ENCODE results near the gene RTN1. TPM values are rescaled to one million over a fixed set of nuclear protein-coding genes. Genes with fewer than 3 reads are reported as not detected.
A peak's percentile ranks its signal among the peaks of the same experiment; 100 is the strongest.

The RTN1 gene
- total and polyA plus RNA-seq, 10 of the 15 experiments (the other 5 are each of a cell fraction or from before 2014, with no cell fraction given), result 0.03 to 0.55 (median 0.13) TPM; not detected in 4

DNA sequence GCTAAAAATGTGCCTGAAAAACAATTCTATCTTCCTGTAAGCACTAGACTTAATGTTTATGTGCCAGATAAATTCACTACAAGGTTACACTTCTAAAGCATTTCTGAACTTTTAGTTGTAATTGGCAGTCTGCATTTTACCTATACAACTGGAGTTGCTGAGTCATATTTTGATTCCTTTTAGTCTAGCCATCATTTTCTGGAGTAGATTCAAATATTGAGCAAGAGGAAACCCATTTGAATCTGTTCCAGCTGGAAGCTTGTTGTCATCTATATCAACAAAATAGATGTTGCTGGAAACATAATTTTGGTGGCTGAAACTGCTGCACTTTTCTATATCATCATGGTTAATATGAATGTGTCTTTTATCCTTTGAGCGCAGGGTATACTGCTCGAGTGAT, 171.8 kb downstream of the RTN1 start (continued):
- no peak for TF ChIP-seq EGR1 (IDR thresholded peaks at IDR 0.05; ENCODE audit: borderline replicate concordance in 1 of 2, low read depth in 2 of 2, low read length in 2 of 2)
- TF ChIP-seq, protein P1, sequence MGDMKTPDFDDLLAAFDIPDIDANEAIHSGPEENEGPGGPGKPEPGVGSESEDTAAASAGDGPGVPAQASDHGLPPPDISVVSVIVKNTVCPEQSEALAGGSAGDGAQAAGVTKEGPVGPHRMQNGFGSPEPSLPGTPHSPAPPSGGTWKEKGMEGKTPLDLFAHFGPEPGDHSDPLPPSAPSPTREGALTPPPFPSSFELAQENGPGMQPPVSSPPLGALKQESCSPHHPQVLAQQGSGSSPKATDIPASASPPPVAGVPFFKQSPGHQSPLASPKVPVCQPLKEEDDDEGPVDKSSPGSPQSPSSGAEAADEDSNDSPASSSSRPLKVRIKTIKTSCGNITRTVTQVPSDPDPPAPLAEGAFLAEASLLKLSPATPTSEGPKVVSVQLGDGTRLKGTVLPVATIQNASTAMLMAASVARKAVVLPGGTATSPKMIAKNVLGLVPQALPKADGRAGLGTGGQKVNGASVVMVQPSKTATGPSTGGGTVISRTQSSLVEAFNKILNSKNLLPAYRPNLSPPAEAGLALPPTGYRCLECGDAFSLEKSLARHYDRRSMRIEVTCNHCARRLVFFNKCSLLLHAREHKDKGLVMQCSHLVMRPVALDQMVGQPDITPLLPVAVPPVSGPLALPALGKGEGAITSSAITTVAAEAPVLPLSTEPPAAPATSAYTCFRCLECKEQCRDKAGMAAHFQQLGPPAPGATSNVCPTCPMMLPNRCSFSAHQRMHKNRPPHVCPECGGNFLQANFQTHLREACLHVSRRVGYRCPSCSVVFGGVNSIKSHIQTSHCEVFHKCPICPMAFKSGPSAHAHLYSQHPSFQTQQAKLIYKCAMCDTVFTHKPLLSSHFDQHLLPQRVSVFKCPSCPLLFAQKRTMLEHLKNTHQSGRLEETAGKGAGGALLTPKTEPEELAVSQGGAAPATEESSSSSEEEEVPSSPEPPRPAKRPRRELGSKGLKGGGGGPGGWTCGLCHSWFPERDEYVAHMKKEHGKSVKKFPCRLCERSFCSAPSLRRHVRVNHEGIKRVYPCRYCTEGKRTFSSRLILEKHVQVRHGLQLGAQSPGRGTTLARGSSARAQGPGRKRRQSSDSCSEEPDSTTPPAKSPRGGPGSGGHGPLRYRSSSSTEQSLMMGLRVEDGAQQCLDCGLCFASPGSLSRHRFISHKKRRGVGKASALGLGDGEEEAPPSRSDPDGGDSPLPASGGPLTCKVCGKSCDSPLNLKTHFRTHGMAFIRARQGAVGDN (IDR thresholded peaks at IDR 0.05), result no peak
- TF ChIP-seq IRF5 (IDR thresholded peaks at IDR 0.05; ENCODE audit: borderline replicate concordance), result no peak

GRCh38 chr14:59695198-59695597, 175.4 kb downstream of the RTN1 start:
- H3K9me3 ChIP-seq (replicated peaks; ENCODE audit: control insufficient read depth, insufficient read depth, low read length), result no peaks in the 10 kb centered on the region
- H3K4me1 ChIP-seq (ENCODE audit: control insufficient read depth, insufficient read depth, low read length), result no peaks in the 10 kb centered on the region
- H3K79me2 ChIP-seq (ENCODE audit: control insufficient read depth, insufficient read depth, low read length), result no peaks in the 10 kb centered on the region
- H3K27ac ChIP-seq (ENCODE audit: control insufficient read depth, insufficient read depth), result no peak overlapping the region
- H3K27me3 ChIP-seq (replicated peaks in 1 of 2; ENCODE audit: control insufficient read depth in 2 of 2, insufficient read depth in 2 of 2, low read length in 1 of 2), result no peaks in the 10 kb centered on the region
- H3K9ac ChIP-seq (ENCODE audit: control insufficient read depth, insufficient read depth, low read length), result no peak overlapping the region
- WGBS (ENCODE audit: insufficient coverage, insufficient replicate concordance, low lambda C conversion rate, missing lambda C conversion rate), result 1% methylated on average over 5 of the region's 5 CpGs
- CTCF ChIA-PET, result interaction anchor here (1.5 kb wide), 1 partner anchor 63 kb away, joined by 4 read pairs; no protein-coding TSS in a partner anchor
- SMC1A ChIA-PET (ENCODE audit: uncharacterized antibody, unreplicated experiment), result interaction anchor here (1.6 kb wide), 1 partner anchor 9 kb away, joined by 6 read pairs; no protein-coding TSS in a partner anchor
- DNase-seq (ENCODE audit: low read depth, low spot score) (no peak), ATAC-seq (no peak), FAIRE-seq (peak; percentile 7)
- H4K20me1 ChIP-seq (ENCODE audit: control insufficient read depth, insufficient read depth), result no peaks in the 10 kb centered on the region
- no peak overlapping the region for H3K4me2 ChIP-seq (ENCODE audit: control insufficient read depth, insufficient read depth)
- POLR2A ChIA-PET, result interaction anchor here (1.0 kb wide), 1 partner anchor 9 kb away, joined by 5 read pairs; no protein-coding TSS in a partner anchor
- no peak overlapping the region for H2AFZ ChIP-seq (ENCODE audit: control insufficient read depth, low read depth, low read length)
- no TSS peak for BruUV-seq (replicated peaks)
- RAD21 ChIA-PET (ENCODE audit: unreplicated experiment), result no interaction called here
- H3K4me3 ChIP-seq, result no peak overlapping the region
- in situ Hi-C loops (cut with MboI) (no loop called here), intact Hi-C loops (cut with micrococcal nuclease; ENCODE audit: unreplicated experiment) (no loop called here)
- H3K36me3 ChIP-seq (ENCODE audit: control insufficient read depth in 2 of 2, insufficient read depth in 2 of 2, low read length in 1 of 2), result no peaks in the 10 kb centered on the region
- TF ChIP-seq SRF (IDR thresholded peaks at IDR 0.05; ENCODE audit: low read depth in 2 of 2, low read length in 2 of 2), result no peak
- TF ChIP-seq MYC (IDR thresholded peaks at IDR 0.05; ENCODE audit: insufficient read depth, insufficient read length, insufficient replicate concordance, low read length, severe bottlenecking), result no peak
- no peak for TF ChIP-seq ZZZ3 (IDR thresholded peaks at IDR 0.05; ENCODE audit: control insufficient read depth, insufficient read length, low read depth)
- TF ChIP-seq MTA2 (IDR thresholded peaks at IDR 0.05; ENCODE audit: low read depth), result no peak
- no peak for TF ChIP-seq PAX8 (IDR thresholded peaks at IDR 0.05)
- no peak for TF ChIP-seq SMAD1 (IDR thresholded peaks at IDR 0.05; ENCODE audit: low read depth, partially characterized antibody)
- TF ChIP-seq CHD2 (IDR thresholded peaks at IDR 0.05; ENCODE audit: borderline replicate concordance, low read depth, low read length), result no peak
- TF ChIP-seq, protein P2, sequence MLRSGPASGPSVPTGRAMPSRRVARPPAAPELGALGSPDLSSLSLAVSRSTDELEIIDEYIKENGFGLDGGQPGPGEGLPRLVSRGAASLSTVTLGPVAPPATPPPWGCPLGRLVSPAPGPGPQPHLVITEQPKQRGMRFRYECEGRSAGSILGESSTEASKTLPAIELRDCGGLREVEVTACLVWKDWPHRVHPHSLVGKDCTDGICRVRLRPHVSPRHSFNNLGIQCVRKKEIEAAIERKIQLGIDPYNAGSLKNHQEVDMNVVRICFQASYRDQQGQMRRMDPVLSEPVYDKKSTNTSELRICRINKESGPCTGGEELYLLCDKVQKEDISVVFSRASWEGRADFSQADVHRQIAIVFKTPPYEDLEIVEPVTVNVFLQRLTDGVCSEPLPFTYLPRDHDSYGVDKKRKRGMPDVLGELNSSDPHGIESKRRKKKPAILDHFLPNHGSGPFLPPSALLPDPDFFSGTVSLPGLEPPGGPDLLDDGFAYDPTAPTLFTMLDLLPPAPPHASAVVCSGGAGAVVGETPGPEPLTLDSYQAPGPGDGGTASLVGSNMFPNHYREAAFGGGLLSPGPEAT (IDR thresholded peaks at IDR 0.05; ENCODE audit: low read depth), result no peak
- no peak for TF ChIP-seq ZBTB33 (IDR thresholded peaks at IDR 0.05)
- TF ChIP-seq EZH2 (IDR thresholded peaks at IDR 0.05; ENCODE audit: borderline replicate concordance, control insufficient read depth, low read depth, low read length), result no peak
